Measurements from ENCODE around the gene CACNA2D3. TPM values are rescaled to one million over a fixed set of nuclear protein-coding genes. Genes with fewer than 3 reads are reported as not detected.

Gene CACNA2D3
- total RNA-seq, 2 experiments from 2014 or later, result not detected

DNA sequence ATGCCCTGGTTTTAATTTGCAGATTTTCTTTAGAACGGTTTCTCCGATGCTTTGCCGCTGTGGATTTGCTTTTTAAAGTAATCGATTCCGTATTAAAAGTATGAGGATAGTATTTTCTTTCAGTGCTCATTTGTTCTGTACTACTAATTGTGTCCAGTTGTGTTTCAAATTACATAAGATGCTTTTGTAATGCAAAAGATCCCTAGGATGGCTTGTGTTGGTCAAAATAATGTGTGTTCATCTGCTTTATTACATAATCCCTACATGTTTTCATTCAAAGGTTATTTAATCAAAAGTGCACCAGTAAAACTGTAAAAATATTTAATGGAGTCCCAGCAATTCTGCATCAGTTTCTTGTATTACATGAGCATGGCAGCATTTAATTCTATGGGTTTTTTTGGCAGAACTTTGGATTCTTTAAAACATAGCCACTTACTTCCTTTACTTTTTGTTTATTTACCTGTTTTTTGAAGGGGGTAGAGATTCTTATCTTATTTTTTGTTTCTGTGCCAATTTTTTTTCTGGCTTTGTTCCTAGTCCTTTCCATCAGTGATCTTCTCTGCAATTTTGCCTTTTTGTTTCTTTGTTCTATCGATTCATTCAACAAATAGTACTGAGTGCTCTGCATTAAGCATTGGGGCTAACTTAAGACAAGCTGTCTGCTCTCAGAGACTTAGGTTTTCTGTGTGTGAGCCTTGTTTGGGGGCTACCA lies 452.7 kb downstream of the CACNA2D3 start:
- no peak overlapping the region for H3K4me3 Mint-ChIP-seq
- H3K27ac Mint-ChIP-seq, result no peak overlapping the region
- H3K9me3 Mint-ChIP-seq, result no peaks in the 10 kb centered on the region
- no peaks in the 10 kb centered on the region for H3K4me1 Mint-ChIP-seq
- DNase-seq, result no peak
- peaks cover 7% of the 10 kb centered on the region for H3K27me3 Mint-ChIP-seq
- no peaks in the 10 kb centered on the region for H3K36me3 Mint-ChIP-seq

DNA sequence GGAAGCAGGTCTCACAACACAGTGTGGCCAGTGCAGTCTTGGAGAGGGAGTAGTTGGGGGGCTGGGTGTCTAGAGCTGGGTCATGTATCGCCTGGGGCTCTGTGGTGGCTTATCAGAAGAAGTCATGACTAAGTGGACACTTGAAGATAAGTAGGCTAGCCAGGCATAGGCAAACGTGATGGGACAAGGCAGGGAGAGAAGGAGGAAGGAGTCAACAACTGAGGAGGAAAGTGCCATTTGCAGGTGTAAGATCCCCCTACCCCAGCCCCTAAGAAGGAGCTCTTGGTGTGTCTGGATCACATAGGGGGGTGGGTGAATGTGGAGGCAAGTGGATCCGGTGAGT lies 453.2 kb downstream of the CACNA2D3 start:
- H3K27ac Mint-ChIP-seq, result no peak overlapping the region
- H3K9me3 Mint-ChIP-seq, result no peaks in the 10 kb centered on the region
- no peak for DNase-seq
- no peak overlapping the region for H3K4me3 Mint-ChIP-seq
- no peaks in the 10 kb centered on the region for H3K4me1 Mint-ChIP-seq
- H3K36me3 Mint-ChIP-seq, result no peaks in the 10 kb centered on the region
- H3K27me3 Mint-ChIP-seq, result peaks cover 7% of the 10 kb centered on the region

GRCh38 chr3:54577313-54577712 lies 455.0 kb downstream of the CACNA2D3 start:
- H3K27ac Mint-ChIP-seq, result no peak overlapping the region
- H3K27me3 Mint-ChIP-seq, result peaks cover 7% of the 10 kb centered on the region
- no peaks in the 10 kb centered on the region for H3K9me3 Mint-ChIP-seq
- H3K4me1 Mint-ChIP-seq, result no peaks in the 10 kb centered on the region
- DNase-seq, result no peak
- no peaks in the 10 kb centered on the region for H3K36me3 Mint-ChIP-seq
- no peak overlapping the region for H3K4me3 Mint-ChIP-seq

DNA sequence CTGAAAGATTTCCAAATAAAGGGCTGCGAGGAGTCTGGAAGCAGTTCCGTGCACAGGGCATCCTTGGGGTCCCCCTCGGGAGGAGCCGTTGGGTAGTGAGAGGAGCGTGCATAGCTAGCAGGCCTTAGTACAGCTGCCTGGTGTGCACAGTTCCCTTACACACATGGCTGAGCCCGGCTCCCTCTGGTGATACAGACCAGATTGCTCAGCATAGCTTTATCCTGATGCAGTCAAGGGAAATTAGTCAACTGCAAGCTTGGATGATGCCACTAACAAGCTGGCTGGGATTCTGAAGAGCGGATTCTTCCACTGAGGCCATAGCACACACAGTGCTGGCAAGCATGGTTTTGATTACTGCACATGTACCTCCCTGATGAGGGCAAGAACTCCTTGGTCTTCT lies 456.1 kb downstream of the CACNA2D3 start:
- Mint-ChIP-seq H3K4me1 (no peaks in the 10 kb centered on the region), H3K36me3 (no peaks in the 10 kb centered on the region), H3K27me3 (peaks cover 7% of the 10 kb centered on the region), H3K4me3 (no peak overlapping the region), H3K9me3 (no peaks in the 10 kb centered on the region), H3K27ac (no peak overlapping the region)
- DNase-seq, result no peak

DNA sequence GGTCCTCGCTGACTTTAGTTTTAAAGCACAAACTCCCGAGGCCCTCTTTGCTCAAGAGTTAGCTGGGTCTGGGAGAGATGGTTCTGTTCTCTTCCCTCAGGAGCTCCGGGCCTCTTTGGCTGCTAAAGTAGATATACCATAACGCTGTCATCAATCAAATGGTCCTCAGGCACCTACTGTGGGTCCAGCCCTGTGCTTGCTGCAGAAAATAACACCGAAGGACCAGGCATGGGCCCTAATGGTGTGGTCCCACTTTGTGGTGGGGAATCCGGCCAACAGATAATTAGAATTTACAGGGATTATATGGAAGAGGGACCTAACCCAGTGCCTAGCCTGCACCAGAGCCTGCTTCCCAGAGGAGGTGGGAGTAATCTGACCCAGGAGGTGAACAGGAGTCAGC lies 458.1 kb downstream of the CACNA2D3 start:
- H3K4me1 Mint-ChIP-seq, result no peaks in the 10 kb centered on the region
- H3K27ac Mint-ChIP-seq, result no peak overlapping the region
- peaks cover 1% of the 10 kb centered on the region for H3K9me3 Mint-ChIP-seq
- DNase-seq, result no peak
- H3K36me3 Mint-ChIP-seq, result no peaks in the 10 kb centered on the region
- H3K4me3 Mint-ChIP-seq, result no peak overlapping the region
- H3K27me3 Mint-ChIP-seq, result peaks cover 3% of the 10 kb centered on the region

GRCh38 chr3:54582424-54582823 lies 460.1 kb downstream of the CACNA2D3 start:
- Mint-ChIP-seq H3K27ac (no peak overlapping the region), H3K27me3 (no peaks in the 10 kb centered on the region), H3K4me3 (no peak overlapping the region), H3K4me1 (no peaks in the 10 kb centered on the region), H3K9me3 (peaks cover 1% of the 10 kb centered on the region), H3K36me3 (no peaks in the 10 kb centered on the region)
- no peak for DNase-seq

- H3K27me3 Mint-ChIP-seq, result no peaks in the 10 kb centered on the region
- no peak for DNase-seq
- no peak overlapping the region for H3K27ac Mint-ChIP-seq
- peaks cover 1% of the 10 kb centered on the region for H3K9me3 Mint-ChIP-seq
- no peaks in the 10 kb centered on the region for H3K36me3 Mint-ChIP-seq
- H3K4me3 Mint-ChIP-seq, result no peak overlapping the region
- H3K4me1 Mint-ChIP-seq, result no peaks in the 10 kb centered on the region
These were observed 468.8 kb downstream of the CACNA2D3 start for GRCh38 chr3:54591157-54591556.

DNA sequence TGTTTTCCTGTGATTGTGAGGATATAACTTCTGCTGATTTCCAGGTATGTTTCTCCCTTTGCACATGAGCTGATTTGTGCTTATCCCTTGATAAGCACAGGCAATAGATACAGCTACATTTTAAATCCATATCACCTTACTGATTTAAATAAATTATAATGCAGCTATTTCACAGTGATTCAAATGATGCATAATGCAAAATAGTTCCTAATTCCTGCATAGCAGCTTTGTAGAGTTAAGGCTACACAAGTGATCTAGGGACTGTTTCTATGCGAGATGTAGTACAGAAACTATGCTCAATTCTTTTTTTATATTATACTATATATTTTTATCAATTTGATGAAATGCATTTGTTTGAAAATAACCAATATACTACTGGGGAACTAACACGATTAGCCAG lies 471.3 kb downstream of the CACNA2D3 start:
- H3K27ac Mint-ChIP-seq, result no peak overlapping the region
- H3K36me3 Mint-ChIP-seq, result no peaks in the 10 kb centered on the region
- H3K4me1 Mint-ChIP-seq, result no peaks in the 10 kb centered on the region
- H3K4me3 Mint-ChIP-seq, result no peak overlapping the region
- peaks cover 1% of the 10 kb centered on the region for H3K9me3 Mint-ChIP-seq
- DNase-seq, result no peak
- H3K27me3 Mint-ChIP-seq, result no peaks in the 10 kb centered on the region

DNA sequence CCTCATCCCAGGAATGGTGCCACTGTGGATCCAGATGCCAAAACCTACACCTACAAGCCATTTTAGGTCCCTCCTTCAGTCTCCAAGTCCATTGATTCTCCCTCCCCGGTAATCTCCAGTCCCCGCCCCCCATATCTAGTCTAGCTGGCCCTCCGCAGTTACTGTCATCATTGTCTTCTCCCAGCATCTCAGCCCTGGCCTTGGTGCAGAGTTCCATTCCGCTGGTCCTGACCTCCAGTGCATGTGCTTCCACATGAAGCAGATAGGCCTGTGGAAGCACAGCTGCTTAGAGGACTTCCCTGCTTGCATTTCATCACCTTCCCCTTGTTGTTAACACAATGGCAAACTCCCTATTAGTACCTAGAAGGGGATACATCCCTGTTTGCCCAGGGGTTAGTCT lies 473.7 kb downstream of the CACNA2D3 start:
- DNase-seq, result no peak
- no peaks in the 10 kb centered on the region for H3K36me3 Mint-ChIP-seq
- no peaks in the 10 kb centered on the region for H3K4me1 Mint-ChIP-seq
- no peak overlapping the region for H3K27ac Mint-ChIP-seq
- peaks cover 1% of the 10 kb centered on the region for H3K9me3 Mint-ChIP-seq
- H3K4me3 Mint-ChIP-seq, result no peak overlapping the region
- H3K27me3 Mint-ChIP-seq, result no peaks in the 10 kb centered on the region

DNA sequence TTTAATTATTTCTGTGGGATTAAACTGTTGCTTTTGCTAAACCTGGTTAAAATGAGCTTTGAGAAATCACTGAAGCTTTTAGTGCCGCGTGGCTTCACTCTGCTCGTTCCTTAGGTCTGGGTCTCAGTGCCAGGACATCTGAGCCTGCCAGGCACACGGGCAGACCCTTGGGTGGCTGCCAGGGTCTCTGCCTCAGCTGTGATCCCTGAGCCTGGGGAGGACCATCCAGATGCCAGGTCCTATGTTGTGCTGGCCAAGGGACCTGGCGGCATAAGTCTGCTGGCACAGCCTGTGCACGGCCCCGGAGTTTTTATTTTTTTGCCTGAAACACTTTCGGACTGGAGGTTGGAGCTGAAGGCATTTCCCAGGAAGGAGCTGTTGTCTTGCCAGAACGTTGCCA lies 477.4 kb downstream of the CACNA2D3 start:
- Mint-ChIP-seq H3K9me3 (no peaks in the 10 kb centered on the region), H3K4me3 (no peak overlapping the region), H3K4me1 (no peaks in the 10 kb centered on the region), H3K36me3 (no peaks in the 10 kb centered on the region), H3K27me3 (peaks cover 5% of the 10 kb centered on the region), H3K27ac (no peak overlapping the region)
- no peak for DNase-seq

DNA sequence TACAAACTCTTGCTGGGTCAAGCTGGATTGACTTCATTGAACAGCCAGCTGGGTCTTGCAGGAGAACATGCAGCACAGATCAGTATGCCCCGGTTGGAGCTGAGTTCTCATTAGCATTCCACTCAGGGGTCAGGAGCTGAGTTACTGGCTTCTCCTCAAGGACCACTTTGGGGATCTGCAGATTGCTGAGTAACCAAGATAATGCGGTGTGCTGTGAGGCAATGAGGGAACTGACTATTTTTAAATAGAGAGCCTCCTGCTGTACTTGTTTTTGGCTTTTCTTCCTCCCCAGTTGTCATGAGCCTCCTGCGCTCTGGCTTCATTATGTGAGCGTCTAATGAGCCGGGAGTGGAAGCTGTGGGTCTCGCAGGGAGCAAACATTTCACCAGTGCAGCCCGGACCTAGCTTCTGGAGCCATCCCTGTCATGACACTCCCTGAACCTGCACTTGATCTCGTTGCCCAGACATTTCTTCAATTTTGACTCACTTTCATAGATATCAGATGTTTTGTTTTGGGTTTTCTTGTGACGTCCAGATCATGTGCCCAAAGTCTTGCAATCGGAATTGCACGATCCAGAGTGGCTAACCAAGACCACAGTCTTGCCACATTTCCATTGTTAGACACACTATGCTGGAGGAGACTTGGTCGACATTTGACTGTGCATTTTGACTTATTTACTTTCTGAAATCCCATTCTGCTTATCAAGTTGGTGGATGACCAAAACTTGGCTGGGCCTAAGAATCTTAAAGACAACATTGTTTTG lies 478.3 kb downstream of the CACNA2D3 start:
- Mint-ChIP-seq H3K27me3 (peaks cover 5% of the 10 kb centered on the region), H3K9me3 (no peaks in the 10 kb centered on the region), H3K36me3 (no peaks in the 10 kb centered on the region), H3K4me1 (no peaks in the 10 kb centered on the region), H3K4me3 (no peak overlapping the region), H3K27ac (no peak overlapping the region)
- DNase-seq, result no peak

- Mint-ChIP-seq H3K4me3 (no peak overlapping the region), H3K27ac (no peak overlapping the region), H3K27me3 (peaks cover 5% of the 10 kb centered on the region), H3K36me3 (no peaks in the 10 kb centered on the region), H3K9me3 (no peaks in the 10 kb centered on the region), H3K4me1 (no peaks in the 10 kb centered on the region)
- no peak for DNase-seq
These were observed 482.1 kb downstream of the CACNA2D3 start for GRCh38 chr3:54604495-54604894.

DNA sequence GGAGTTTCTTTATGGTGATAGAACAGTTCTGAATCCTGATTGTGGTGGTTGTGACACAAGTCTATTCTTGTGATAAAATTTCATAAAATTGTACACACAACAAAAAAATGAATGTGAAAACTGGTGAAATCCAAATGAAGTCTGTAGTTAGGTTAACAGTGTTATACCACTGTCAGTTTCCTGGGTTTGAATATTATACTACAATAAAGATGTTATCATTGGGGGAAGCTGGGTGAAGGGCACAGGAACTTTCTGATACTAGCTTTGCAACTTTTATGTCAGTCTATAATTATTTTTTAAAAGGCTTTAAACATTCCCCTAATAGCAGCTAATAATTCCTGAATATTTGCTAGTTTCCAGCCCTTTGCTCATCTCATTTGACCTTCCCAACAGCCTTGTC lies 485.7 kb downstream of the CACNA2D3 start:
- no peak for DNase-seq
- Mint-ChIP-seq H3K27me3 (peaks cover 5% of the 10 kb centered on the region), H3K4me3 (no peak overlapping the region), H3K9me3 (no peaks in the 10 kb centered on the region), H3K36me3 (no peaks in the 10 kb centered on the region), H3K4me1 (no peaks in the 10 kb centered on the region), H3K27ac (no peak overlapping the region)

DNA sequence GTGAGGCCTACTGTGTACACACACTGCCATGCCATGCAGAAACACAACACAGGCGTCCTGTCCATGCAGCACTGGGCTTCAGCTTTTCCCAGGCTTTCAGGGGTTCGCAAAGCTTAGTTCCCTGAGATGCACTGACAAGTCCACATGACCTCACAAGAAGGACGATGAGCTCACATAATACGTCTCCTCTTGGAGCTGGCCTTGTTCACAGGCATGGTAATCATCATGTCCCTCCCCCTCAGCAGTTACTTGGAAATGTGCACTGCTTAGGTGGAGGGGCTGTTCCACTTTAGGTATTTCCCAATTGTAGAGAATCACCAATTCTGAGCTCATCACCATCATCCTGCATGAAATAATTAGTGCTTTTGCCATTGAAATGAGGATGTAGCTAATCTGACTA lies 496.7 kb downstream of the CACNA2D3 start:
- no peak for DNase-seq
- Mint-ChIP-seq H3K4me1 (no peaks in the 10 kb centered on the region), H3K36me3 (no peaks in the 10 kb centered on the region), H3K9me3 (no peaks in the 10 kb centered on the region), H3K4me3 (no peak overlapping the region), H3K27ac (no peak overlapping the region), H3K27me3 (peaks cover 8% of the 10 kb centered on the region)

GRCh38 chr3:54619531-54619930 lies 497.2 kb downstream of the CACNA2D3 start:
- no peak for DNase-seq
- H3K27me3 Mint-ChIP-seq, result peaks cover 8% of the 10 kb centered on the region
- H3K4me1 Mint-ChIP-seq, result no peaks in the 10 kb centered on the region
- H3K4me3 Mint-ChIP-seq, result no peak overlapping the region
- H3K27ac Mint-ChIP-seq, result no peak overlapping the region
- H3K9me3 Mint-ChIP-seq, result no peaks in the 10 kb centered on the region
- H3K36me3 Mint-ChIP-seq, result no peaks in the 10 kb centered on the region

- Mint-ChIP-seq H3K4me1 (no peaks in the 10 kb centered on the region), H3K27me3 (peaks cover 8% of the 10 kb centered on the region), H3K4me3 (no peak overlapping the region), H3K36me3 (no peaks in the 10 kb centered on the region), H3K27ac (no peak overlapping the region), H3K9me3 (no peaks in the 10 kb centered on the region)
- no peak for DNase-seq
These were observed 498.8 kb downstream of the CACNA2D3 start for GRCh38 chr3:54621184-54621583.
